Peyer's patch (tissue), 4 donors: ENCODE data around the gene PLA2G4A.

Source experiments
- POLR2A ChIP-seq, 2 donors: fragments of 450-650 bp; IDR thresholded peaks; one replicate each; pipeline ENCODE4 v1.5.1; 2017; ENCODE audit warnings: antibody characterized with exemption in 2 of 2, mild to moderate bottlenecking in 2 of 2, moderate library complexity in 2 of 2
- TF ChIP-seq, protein P1 (sequence below), 6 experiments: fragments of 450-650 bp in 4 of 6; fragments of 200-600 bp in 2 of 6; sonication (generic) in 1 of 6; IDR thresholded peaks; one replicate each; pipeline ENCODE4 v1.5.1; 2017 to 2019; ENCODE audit warnings: antibody characterized with exemption in 6 of 6, mild to moderate bottlenecking in 3 of 6, moderate library complexity in 1 of 6

- TF ChIP-seq, protein P1, sequence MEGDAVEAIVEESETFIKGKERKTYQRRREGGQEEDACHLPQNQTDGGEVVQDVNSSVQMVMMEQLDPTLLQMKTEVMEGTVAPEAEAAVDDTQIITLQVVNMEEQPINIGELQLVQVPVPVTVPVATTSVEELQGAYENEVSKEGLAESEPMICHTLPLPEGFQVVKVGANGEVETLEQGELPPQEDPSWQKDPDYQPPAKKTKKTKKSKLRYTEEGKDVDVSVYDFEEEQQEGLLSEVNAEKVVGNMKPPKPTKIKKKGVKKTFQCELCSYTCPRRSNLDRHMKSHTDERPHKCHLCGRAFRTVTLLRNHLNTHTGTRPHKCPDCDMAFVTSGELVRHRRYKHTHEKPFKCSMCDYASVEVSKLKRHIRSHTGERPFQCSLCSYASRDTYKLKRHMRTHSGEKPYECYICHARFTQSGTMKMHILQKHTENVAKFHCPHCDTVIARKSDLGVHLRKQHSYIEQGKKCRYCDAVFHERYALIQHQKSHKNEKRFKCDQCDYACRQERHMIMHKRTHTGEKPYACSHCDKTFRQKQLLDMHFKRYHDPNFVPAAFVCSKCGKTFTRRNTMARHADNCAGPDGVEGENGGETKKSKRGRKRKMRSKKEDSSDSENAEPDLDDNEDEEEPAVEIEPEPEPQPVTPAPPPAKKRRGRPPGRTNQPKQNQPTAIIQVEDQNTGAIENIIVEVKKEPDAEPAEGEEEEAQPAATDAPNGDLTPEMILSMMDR (IDR thresholded peaks at IDR 0.05) = no peak
- no peak for TF ChIP-seq POLR2A (IDR thresholded peaks at IDR 0.05)
These were observed 49.6 kb downstream of the PLA2G4A start for GRCh38 chr1:186878356-186878755.
